ENCODE data around the gene SPATA18. TPM values are rescaled to one million over a fixed set of nuclear protein-coding genes. Genes with fewer than 3 reads are reported as not detected.

SPATA18 gene
- total RNA-seq, 1 experiment from 2014 or later, result 0.47 TPM

GRCh38 chr4:52010986-52011385 lies 40.1 kb upstream of the SPATA18 start:
- no peaks in the 10 kb centered on the region for H4K20me1 ChIP-seq (ENCODE audit: insufficient read depth)
- no peaks in the 10 kb centered on the region for H3K79me2 ChIP-seq (ENCODE audit: insufficient read depth, low read length)
- no peak for TF ChIP-seq CEBPB (IDR thresholded peaks at IDR 0.05; ENCODE audit: low read depth)
- TF ChIP-seq EGR1 (IDR thresholded peaks at IDR 0.05; ENCODE audit: low read depth), result no peak
- TF ChIP-seq EZH2 (IDR thresholded peaks at IDR 0.05), result no peak
- TF ChIP-seq ATF3 (IDR thresholded peaks at IDR 0.05), result no peak
- no peak for TF ChIP-seq YY1 (IDR thresholded peaks at IDR 0.05; ENCODE audit: extremely low read depth, insufficient replicate concordance, low read depth, low read length)
- no peak for TF ChIP-seq ZBTB33 (IDR thresholded peaks at IDR 0.05; ENCODE audit: extremely low read depth, insufficient replicate concordance, low read length)
- no peak for TF ChIP-seq MAX (IDR thresholded peaks at IDR 0.05)
- no peak for TF ChIP-seq TCF7L2 (IDR thresholded peaks at IDR 0.05; ENCODE audit: borderline replicate concordance, extremely low read depth, insufficient read depth, insufficient read length)
- TF ChIP-seq JUND (IDR thresholded peaks at IDR 0.05), result no peak
- H3K4me1 ChIP-seq (ENCODE audit: control insufficient read depth in 1 of 2, insufficient read depth in 2 of 2, low read length in 2 of 2), result no peaks in the 10 kb centered on the region
- H3K9me3 ChIP-seq (ENCODE audit: control insufficient read depth in 1 of 2, insufficient read depth in 1 of 2, low read depth in 1 of 2, low read length in 2 of 2), result no peaks in the 10 kb centered on the region
- intact Hi-C loops (cut with micrococcal nuclease), result no loop called here
- H2AFZ ChIP-seq (ENCODE audit: low read depth, low read length, poor library complexity, severe bottlenecking), result no peak overlapping the region
- no peak overlapping the region for H3K4me3 ChIP-seq (replicated peaks in 1 of 2; ENCODE audit: low read depth in 1 of 2, low read length in 2 of 2)
- H3K27me3 ChIP-seq (ENCODE audit: insufficient read depth, low read length), result no peaks in the 10 kb centered on the region
- CTCF ChIA-PET, result no interaction called here
- no peak overlapping the region for H3K9ac ChIP-seq (ENCODE audit: low read length)
- no peak overlapping the region for H3K27ac ChIP-seq (ENCODE audit: low read depth, low read length)
- no TSS peak for BruUV-seq (replicated peaks)
- RAD21 ChIA-PET (ENCODE audit: low non-redundant PET in 1 of 2, low total read pairs in 2 of 2, uncharacterized antibody in 2 of 2, unreplicated experiment in 2 of 2), result no interaction called here
- POLR2A ChIA-PET, result no interaction called here
- no peak for DNase-seq (ENCODE audit: low read depth, low spot score)
- no peak for ATAC-seq
- no peak overlapping the region for H3K4me2 ChIP-seq (ENCODE audit: low read length)
- H3K9me2 ChIP-seq (ENCODE audit: insufficient read depth), result no peaks in the 10 kb centered on the region
- H3K36me3 ChIP-seq (ENCODE audit: control insufficient read depth in 1 of 2, insufficient read depth in 2 of 2, low read length in 2 of 2), result no peaks in the 10 kb centered on the region
